ENCODE measurements around the gene GRXCR1.

GRXCR1 gene

GRCh38 chr4:42892413-42892812, at the start of gene GRXCR1:
Gene GRXCR1 (plus strand): TSS chr4:42892713. CDS start chr4:42893267, 554 bp downstream.
- no peak for DNase-seq (ENCODE audit: low read depth)

- DNase-seq (ENCODE audit: low read depth) = no peak
Observed at GRCh38 chr4:42843694-42844093, 48.8 kb upstream of the GRXCR1 start.

GRCh38 chr4:42844422-42845070, 48.0 kb upstream of the GRXCR1 start:
- no peak for DNase-seq (ENCODE audit: low read depth)

- no peak for DNase-seq (ENCODE audit: low read depth)
Observed at GRCh38 chr4:42845586-42845985, 46.9 kb upstream of the GRXCR1 start.

- no peak for DNase-seq (ENCODE audit: low read depth)
Observed at GRCh38 chr4:42855779-42856178, 36.7 kb upstream of the GRXCR1 start.

GRCh38 chr4:42865572-42866189, 26.8 kb upstream of the GRXCR1 start:
- peak; percentile 42 for DNase-seq (ENCODE audit: low read depth)

- no peak for DNase-seq (ENCODE audit: low read depth)
Observed at GRCh38 chr4:42871261-42871660, 21.3 kb upstream of the GRXCR1 start.

GRCh38 chr4:42871671-42872290, 20.7 kb upstream of the GRXCR1 start:
- no peak for DNase-seq (ENCODE audit: low read depth)

- no peak for DNase-seq (ENCODE audit: low read depth)
Observed at GRCh38 chr4:42878863-42879262, 13.7 kb upstream of the GRXCR1 start.

- DNase-seq (ENCODE audit: low read depth) = no peak
Observed at GRCh38 chr4:42881253-42881652, 11.3 kb upstream of the GRXCR1 start.

GRCh38 chr4:42891644-42892043, 869 bp upstream of the GRXCR1 start:
- DNase-seq (ENCODE audit: low read depth) = no peak

GRCh38 chr4:42895452-42895851, 2.9 kb downstream of the GRXCR1 start:
- DNase-seq (ENCODE audit: low read depth) = no peak

- DNase-seq (ENCODE audit: low read depth) = no peak
Observed at GRCh38 chr4:42904986-42905385, 12.5 kb downstream of the GRXCR1 start.

- DNase-seq (ENCODE audit: low read depth) = no peak
Observed at GRCh38 chr4:42905591-42905990, 13.1 kb downstream of the GRXCR1 start.

- no peak for DNase-seq (ENCODE audit: low read depth)
Observed at GRCh38 chr4:42906341-42906740, 13.8 kb downstream of the GRXCR1 start.

- DNase-seq (ENCODE audit: low read depth) = peak; percentile 9
Observed at GRCh38 chr4:42906891-42907759, 14.6 kb downstream of the GRXCR1 start.

GRCh38 chr4:42910459-42910858, 17.9 kb downstream of the GRXCR1 start:
- DNase-seq (ENCODE audit: low read depth) = no peak

- DNase-seq (ENCODE audit: low read depth) = no peak
Observed at GRCh38 chr4:42914937-42915336, 22.4 kb downstream of the GRXCR1 start.

GRCh38 chr4:42915484-42915883, 23.0 kb downstream of the GRXCR1 start:
- DNase-seq (ENCODE audit: low read depth) = peak; percentile 16

- no peak for DNase-seq (ENCODE audit: low read depth)
Observed at GRCh38 chr4:42917296-42917695, 24.8 kb downstream of the GRXCR1 start.

- DNase-seq (ENCODE audit: low read depth) = no peak
Observed at GRCh38 chr4:42923431-42923830, 30.9 kb downstream of the GRXCR1 start.

- no peak for DNase-seq (ENCODE audit: low read depth)
Observed at GRCh38 chr4:42925921-42926320, 33.4 kb downstream of the GRXCR1 start.

GRCh38 chr4:42927946-42928345, 35.4 kb downstream of the GRXCR1 start:
- DNase-seq (ENCODE audit: low read depth) = no peak
